GM19240 (cell line): Measurements from ENCODE around the gene SLIT3.

Experiments
- DNase-seq: peaks from one replicate; pipeline ENCODE4 v3.0.0; 2011; ENCODE audit warnings: low spot score; ENCODE audit not compliant: insufficient read length

SLIT3 gene

DNA sequence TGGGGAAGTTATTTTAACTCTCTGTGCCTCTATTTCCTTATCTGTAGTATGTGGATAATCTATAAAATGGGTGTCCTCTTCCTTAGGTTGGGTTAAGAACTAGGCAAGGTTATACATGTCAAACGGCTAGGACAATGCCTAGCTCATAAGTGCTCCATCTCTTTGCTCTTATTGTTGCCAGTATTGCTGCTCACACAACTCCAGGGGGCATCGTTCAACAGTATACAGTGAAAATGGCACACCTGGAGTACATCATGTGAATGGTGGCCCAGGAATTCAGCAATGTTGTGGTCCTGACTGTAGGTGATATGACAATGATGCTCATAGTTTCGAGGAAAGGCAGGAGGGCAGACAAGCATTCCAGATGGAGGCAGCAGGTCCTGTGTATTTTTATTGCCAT lies 30.1 kb downstream of the SLIT3 start:
- DNase-seq, result no peak

DNA sequence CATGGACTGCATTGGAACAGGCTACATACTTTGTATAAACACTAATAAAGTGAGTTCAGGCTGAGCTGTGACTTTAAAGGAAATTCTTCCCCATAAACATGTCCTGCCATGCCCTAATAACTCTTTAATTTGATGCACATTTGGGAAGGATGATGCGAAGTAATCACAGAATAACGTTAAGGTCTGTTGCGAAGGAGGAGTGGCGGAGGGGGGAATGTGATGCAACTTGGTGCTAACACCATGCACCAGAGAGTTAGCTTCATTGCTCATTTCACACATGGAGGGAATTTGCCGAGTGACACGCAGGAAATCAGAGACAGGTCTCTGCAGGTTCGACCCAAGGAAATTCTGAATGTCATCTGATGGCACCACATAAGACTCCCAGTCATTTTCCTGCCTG lies 32.9 kb downstream of the SLIT3 start:
- no peak for DNase-seq

DNA sequence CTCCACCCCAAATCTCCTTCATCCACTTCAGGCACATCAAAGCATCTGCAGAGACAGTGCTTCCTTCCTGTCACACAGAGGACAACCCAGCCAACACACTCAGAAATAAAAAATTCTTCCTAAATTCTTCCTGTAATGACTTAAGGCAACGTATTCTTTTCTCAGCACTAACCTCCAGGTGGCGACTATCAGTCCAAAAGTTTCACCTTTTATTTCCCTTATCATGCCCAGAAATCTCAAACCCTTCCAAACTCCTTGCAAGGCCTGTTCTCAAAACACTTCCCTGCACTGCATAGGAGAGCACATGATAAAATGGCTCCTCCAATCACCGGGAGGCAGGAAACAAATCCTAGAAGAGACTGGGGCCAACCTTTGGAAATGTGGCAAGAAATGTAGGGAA lies 35.1 kb downstream of the SLIT3 start:
- no peak for DNase-seq

DNA sequence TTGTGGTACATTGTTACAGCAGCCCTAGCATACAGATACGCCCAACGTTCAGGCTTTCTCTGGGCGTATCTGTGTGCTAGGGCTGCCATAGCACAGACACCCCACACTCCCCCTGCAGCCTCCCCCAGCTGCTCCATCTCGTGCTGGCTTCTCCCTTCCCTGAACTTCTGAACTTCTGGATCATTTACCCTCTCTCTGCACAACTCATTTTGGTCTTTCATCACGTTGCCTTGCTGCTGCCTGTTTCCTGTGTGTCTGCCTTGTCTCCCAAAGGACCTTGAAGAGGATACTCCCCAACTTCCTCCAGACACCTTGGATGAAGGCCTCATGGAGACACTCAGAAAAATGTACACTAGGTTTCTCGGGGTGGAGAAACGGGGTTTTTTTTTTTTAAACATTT lies 37.3 kb downstream of the SLIT3 start:
- DNase-seq, result no peak

DNA sequence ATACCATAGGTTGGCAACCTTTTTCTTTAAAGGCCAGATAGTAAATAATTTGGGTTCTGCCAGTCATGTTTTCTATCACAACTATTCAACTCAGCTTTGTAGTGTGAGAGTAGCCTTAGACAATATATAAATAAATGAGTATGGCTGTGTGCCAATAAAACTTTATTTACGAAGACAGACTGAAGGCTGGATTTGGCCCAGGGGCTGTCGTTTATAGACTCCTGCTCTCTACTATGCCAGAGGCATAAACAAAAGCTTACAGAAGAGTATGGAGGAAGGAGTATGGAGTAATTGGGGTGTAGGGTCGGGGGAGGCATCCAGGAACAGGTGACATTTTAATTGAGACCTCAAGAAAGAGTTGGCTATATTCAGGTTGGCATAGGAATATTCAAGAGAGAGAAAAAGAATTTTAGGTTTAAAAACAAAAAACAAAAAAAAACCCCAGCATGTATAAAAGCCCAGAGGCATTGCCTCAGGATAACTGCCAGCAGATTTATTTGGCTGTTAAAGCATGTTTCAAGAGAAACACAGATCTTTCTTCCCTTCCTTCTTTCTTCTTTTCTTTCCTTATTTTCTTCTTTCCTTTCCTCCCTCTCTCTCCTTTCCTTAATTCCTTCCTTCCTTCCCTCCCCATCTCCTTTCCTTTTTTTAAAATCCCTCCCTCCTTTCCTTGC lies 39.9 kb downstream of the SLIT3 start:
- DNase-seq, result no peak

DNA sequence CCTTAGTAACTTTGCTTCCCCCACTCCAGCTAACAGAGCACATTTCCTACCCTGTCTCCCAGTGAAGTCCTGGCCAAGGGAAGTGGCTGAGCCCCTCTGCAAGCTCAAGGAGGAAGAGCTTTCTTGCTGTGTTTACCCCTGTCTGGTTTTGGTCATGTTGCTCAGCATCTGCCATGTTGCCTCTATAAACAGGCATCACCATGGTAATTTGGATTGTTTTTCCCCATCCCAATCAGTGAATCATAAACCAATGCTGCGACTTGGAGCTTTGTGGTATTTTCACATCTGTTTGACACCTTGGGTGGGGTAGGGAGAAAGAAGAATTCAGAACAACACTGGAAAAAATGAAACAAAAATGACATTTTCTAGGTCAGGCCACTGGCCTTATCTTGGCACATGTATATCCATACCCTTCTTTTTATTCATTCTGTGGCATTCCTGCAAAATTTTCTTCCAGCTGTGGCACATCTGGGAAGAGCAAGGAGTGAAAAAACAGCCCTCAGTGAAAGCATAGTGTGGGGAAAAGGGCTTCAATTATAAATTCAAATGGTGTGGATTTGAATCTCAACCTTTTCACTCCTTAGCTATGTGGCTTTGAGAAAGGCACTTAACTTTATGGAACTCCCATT lies 42.5 kb downstream of the SLIT3 start:
- no peak for DNase-seq

DNA sequence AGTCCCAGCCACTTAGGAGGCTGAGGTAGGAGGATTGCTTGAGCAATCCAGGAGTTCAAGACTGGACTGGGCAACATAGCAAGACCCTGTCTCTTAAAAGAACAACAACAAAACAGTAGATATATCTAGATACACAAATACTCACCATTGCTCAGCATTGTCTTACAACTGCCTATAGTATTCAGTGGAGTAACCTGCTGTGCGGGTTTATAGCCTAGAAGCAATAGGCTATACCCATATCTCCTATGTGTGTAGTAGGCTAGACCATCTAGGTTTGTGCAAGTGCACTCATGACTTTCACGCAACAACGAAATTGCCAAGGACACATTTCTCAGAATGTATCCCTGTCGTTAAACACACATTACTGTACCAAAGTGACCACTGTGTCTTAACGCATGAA lies 44.7 kb downstream of the SLIT3 start:
- DNase-seq, result no peak

DNA sequence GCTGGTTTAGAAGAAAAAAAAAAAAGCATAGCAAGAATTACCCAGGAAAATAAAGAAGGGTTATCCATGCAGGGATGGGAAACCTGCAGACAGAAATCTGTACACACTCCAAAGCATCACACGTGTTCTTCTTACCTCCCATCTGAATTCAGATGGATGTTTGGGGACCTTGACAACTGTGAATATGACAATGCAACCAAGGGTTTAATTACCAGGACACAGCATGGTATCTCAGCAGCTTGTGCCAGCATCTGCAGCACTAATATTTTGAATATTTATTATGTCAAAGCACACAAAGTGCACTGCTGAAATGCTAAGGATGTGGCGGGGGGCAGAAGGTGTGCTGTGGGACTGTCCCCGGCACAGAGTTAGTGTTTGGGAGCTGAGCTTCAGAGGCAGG lies 47.9 kb downstream of the SLIT3 start:
- DNase-seq, result no peak

DNA sequence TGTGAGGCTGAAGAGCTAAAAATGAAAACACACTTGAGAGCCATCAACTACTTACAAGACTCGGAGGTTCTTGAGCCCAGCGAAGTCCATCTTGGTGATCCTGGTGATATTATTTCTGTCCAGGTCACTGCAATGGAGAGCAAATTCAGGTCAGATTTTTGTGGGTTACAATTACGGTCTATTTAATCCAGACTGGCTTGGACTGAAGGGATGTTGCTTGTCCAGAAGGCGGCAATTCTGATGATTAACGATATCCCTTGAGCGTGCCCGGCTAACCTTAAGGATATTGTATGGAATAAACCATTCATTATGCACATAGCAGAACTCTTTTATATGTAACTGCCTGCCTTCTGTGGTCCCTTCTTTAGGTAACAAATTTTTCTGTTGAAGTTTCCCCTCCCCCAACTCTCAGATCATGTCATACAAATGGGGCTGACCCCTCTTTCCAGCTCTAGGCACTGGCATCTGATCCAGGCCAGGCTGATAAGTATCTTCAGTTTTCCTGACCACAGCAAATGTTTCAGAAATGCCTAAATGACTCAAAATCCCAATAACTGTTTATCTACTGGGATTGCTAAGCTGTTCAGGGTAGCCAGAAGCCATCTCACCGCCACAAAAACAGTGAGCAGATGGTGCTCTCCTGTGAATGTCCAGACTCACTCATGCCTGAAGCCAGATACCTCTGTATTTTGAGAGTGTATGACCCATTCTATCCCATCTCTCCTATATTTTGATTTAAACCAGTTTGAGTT lies 49.4 kb downstream of the SLIT3 start:
- no peak for DNase-seq

DNA sequence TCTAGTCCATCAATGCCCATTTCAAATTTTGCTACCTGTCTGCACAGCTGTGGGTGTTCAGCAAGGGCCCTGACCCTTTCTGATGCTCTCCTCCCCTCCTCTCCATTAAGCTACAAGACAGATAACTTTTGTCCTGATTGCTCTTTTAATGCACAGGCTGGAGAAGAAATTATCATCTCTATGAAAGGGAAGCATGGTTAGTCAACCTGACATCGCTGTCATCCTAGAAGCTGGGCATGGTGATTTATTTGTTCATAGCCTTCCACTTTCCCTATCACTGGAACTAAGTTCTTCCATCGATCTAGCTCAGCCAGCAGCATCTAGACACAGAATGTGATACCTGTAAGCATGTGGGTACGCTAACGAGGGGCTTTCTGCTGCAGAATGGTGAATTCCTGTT lies 50.1 kb downstream of the SLIT3 start:
- DNase-seq, result no peak

DNA sequence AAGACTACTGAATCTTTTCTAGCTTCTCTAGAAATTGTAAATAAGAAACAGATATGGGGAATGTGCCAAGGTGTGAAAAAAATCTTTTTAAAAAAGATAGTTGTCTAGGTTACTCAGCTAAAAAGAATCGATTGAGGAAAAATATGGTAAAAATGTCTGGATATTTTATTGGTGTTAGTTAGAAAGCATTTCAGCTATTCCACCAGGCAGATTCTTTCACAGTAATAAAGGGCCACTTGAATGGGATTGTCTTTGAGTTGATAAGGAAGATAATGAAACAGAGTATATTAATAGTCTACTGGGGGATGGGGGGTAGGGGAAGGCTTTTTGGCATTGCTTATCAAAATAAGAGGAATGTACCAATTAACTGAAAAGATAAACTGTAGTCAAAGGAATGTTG lies 51.9 kb downstream of the SLIT3 start:
- DNase-seq, result no peak

DNA sequence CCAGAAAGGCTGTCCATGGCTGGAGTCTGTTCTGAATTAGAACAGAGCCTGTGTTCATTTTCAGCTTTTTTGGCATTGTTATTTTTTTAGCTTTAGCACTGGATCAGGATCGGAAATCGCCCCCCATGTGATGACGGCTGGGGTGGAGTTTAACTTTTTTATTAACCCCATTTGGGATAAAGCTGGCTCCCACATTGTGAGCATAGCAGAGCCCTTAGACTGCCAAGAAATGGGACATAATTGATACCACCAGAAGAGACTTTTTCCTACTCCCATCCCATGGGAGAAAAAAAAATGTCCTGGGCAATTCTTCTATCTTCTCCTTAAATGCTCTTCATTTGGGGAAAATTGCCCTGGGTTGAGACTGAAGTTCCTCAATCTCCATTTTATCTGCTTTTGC lies 52.4 kb downstream of the SLIT3 start:
- no peak for DNase-seq

DNA sequence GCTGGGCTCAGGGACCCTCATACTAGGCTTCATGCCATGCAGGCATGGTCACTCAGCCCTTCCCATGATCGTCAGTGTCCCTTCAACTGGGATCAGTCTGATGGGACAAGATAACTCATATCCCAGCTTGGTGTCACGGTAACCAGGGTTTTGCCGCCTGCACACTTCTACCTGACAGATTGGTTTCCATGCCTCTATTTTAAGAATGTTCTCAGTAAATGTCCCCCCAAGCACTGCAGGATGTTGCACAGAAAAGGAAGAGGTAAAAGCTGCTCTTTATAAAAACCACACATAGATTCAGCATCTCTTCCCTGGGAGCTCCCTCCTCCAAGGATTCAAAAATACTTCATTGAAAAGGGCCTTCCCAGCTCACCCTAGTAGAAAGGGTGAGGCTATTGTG lies 56.1 kb downstream of the SLIT3 start:
- no peak for DNase-seq

DNA sequence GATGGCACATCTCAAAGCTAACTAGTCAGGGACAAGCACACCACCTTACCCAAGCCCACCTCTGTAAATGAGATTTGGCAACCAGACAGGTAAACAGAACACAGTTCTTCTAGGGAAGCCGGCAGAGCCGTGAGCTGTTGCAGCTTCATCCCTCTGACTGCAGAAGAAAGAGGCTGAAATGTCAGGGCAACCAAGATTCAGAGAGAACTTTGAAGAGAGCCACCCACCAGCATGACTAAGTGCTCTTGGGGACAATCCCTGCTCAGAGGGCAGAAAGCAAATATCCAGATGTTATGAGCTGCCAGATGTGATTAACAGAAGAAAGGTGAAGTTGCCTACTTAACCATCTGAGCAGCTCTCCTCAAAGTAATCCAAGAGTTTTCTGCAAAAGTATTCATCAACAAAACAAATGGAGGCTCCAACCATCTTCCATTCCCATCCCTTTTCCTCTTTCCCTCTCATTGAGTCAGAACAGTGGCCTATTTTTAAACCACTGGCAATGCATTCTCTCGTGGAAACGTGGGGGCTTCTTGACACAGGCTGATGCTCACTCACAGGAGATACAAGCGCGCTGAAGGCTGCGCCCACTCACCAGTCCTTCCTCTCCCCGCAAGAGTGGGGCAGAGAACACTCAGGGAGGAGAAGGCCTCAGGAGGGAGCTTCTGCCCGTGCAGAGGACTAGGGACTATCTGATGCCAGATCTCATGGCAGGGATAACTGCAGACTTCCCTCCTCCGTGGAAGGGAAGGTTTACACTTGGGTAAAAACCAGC lies 57.1 kb downstream of the SLIT3 start:
- DNase-seq, result no peak

DNA sequence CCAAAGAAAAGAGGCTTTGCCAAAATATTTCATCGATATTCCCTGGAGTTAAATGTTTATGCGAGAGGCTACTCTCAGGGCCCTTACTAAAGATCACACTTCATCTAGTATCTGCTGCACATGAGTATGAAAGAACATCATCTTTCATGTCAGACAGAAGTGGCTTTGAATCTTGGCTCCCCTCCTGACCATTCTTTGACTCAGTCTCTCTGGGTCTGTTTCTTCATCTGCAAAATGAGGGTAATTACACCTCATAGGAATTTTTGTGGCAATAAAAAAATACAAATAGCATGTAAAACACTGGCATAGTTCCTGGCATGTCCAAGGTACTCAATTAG lies 58.1 kb downstream of the SLIT3 start:
- DNase-seq, result no peak

DNA sequence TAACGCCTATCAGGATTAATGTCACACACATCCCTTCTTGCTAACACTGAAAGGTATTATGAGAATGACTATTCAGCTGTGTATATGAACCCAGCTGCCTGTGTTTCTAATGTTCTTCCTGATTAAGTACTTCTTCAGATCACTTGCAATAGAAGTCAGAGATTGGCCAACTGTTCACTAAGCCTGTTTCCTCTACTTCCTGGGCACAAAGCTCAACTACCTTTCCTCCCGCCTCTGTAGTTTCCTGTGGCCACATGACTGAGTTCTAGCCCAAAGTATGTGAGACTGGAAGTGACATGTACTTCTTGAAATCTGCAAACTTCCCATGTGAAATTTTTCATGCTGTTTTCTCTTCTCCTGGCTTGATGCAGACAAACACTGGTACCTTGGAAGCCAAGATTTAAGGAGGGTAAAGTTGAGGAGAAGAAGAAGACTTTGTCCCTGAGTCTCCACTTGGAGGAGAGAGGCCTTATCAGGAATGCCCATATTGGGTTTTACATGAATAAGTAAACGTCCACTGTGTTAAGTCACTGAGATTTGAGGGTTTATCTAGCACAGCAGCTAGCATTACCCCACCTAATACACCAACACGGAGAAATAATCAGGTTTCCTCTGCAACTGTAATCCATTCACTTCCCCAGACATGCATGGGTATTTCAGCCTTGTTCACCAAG lies 58.6 kb downstream of the SLIT3 start:
- DNase-seq, result no peak

DNA sequence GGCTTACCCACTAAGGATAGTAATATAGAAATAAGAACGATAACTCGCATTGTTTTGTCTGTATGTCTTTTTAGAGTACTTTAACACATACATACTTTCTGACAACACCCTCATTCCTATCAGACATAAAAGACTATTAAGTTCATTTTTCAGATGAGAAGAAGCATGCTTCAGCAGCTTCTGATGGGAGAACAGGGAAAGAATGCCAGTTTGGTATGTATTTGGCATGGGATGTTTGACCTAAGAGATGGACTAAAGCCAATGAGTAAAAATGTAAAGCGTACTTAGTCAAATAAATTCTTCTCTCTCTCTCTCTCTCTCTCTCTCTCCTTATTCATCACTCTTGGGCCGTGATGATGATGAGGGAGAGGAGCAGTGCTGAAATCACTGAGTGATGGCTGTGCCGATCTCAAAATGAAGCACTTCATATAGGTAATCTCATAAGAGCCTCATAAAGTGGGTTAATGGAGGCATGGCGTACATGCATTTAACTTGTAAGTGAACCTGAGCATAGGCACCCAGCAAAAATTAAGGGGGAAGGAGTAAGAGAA lies 71.5 kb downstream of the SLIT3 start:
- no peak for DNase-seq

DNA sequence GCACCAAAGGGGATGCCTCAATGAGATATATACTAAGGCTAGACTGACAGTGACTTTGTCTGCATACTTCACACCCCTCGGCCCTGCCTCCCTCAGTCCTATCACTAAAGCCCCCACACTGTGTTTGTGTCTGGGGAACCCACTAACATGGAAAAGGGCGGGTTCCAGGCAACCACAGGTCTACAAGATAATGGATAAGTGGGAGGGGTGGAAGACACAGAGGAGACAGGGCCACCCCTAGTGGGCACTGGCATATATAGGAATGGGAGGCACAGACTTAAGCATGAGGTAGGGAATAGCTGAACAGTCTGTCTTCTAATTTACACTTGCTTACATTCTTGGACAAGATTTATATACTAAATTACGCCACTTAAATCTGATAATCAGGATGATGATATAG lies 74.0 kb downstream of the SLIT3 start:
- no peak for DNase-seq

DNA sequence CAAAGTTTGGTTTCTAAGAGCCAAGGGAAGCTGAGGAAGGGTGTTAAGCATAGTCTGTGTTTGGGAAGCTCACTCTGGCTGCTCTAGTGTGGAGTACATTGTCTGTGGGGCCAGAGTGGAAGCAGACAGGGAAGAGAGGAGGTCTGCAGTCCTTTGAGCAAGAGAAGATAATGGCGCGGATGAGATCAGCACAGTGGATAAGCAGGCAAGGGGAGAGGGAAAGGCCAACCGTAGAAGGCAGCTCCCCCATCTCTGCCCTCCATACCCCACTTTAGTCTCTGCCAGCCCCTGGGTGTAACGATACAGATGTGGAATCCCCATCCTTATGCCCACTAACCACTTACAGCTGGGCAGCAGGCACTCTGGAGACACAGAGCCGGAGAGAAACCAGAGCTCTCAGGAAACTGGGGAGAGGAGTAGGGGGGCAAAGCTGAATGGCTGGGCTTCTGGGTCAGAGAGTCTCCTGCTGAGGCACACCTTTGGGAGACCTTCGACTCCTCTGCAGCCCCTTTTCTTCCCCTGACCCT lies 75.0 kb downstream of the SLIT3 start:
- DNase-seq, result no peak

DNA sequence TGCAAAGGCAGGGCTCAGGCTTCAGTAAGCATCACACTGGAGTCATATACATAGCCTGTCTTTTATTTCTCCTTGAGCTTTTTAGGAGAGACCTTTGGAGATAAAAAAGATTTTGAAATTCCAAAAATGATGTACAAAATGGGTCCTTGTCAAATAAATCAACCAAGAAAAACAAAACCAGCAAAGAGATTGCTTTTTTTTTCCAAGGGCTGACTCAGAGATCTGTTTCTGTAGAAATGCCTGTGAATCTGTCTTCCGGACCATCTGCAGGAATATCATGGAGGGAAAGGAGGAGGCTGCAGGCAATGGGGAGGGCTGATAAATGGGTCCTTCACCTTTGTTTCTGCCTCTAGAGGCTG lies 77.4 kb downstream of the SLIT3 start:
- no peak for DNase-seq

DNA sequence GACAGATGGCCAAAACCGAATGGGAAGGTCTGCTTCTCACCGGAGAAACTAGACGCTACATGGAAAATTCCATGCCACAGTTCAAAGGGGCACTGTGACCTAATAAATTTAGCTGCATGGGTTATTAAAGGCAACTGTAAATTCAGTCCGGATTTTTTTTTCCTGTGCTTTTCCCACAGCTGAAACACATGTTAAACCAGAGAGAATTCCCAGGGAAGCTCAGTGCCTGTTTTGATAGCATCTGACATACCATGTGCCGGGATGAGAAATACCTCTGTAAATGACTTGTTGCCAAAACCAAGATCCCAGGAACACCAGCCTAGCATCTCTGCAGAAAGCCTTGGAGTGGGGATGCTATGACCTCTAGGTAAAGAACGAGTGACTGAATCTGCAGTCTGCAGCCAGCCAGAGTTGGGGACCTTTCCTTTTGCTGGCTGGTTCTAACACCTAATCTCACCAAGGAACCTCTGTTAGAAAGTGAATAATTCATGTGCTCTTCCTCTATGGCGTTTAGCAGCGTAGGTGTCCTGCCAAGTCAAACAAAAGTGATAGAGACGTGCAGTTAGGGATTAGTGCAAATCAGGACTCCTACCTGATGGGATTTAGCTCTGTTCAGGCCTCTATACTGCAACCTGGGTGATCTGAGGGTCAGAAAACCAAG lies 77.9 kb downstream of the SLIT3 start:
- DNase-seq, result no peak
